Fibroblast of skin of right biceps (primary cell): Measurements from ENCODE around the gene CDC14A.

ENCODE experiments used
- DNase-seq: peaks from one replicate; pipeline ENCODE4 v3.0.0-alpha.2; 2013

Gene CDC14A

DNA sequence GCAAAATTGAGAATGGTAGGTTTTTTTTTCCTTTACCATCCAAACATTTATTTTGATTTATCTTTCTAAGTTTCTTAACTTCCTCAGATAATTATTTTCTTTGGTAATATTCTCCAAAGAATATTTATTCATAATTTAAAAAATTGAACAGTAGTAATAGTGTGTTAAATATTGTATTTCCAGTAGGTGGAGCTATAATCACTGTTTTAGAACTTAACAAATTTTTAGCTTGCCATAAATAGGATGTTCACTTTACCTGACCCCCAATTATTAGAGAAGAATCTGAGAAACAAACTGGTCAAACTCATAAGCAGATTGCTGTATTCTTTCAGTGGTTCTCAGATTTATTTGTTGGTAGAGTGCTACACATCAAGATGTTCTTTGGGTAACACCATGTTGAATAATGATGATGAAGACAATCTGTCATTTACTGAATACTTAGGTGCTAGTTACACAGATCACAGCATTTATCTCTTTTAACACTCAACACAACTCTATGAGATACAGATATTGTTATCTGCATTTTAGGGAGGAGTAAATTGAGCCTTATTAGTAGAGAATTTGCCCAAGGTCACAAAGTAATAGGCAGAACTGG is 103.3 kb downstream of the CDC14A start:
- DNase-seq, result no peak

GRCh38 chr1:100456880-100457279 is 104.6 kb downstream of the CDC14A start:
- DNase-seq, result peak; percentile 17

- no peak for DNase-seq
Observed at GRCh38 chr1:100457683-100458082, 105.4 kb downstream of the CDC14A start.

DNA sequence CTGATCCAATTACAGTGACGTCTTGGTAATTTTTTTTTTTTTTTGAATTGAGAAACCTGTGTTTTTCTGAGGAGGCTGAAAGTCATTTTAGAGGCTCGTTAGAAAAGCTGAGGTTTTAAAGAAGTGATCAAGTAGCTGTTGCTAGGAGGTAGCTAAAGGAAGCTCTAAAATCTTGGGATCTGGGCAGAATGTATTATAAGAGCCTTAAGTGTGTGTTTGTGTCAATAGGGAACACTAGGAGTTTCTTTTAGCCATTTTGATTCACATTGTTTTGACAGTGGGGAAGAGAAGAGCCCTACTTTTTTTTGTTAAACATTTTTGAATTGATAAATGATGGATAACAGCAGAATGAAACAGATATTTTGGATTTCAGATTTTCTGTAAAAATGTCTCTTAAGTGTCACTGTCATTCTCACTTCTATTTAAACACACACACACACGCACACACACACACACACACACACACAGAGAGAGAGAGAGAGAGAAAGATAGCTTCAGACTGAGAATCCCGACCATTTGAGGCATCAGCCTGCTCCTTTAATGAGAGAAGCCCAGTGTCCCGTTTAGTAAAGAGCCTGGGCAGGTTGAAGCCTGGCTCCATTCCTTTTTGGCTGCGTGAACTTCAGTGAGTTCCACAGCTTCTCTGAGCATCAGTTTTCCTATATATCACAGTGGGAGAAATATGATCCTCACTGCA is 106.5 kb downstream of the CDC14A start:
- DNase-seq, result no peak

DNA sequence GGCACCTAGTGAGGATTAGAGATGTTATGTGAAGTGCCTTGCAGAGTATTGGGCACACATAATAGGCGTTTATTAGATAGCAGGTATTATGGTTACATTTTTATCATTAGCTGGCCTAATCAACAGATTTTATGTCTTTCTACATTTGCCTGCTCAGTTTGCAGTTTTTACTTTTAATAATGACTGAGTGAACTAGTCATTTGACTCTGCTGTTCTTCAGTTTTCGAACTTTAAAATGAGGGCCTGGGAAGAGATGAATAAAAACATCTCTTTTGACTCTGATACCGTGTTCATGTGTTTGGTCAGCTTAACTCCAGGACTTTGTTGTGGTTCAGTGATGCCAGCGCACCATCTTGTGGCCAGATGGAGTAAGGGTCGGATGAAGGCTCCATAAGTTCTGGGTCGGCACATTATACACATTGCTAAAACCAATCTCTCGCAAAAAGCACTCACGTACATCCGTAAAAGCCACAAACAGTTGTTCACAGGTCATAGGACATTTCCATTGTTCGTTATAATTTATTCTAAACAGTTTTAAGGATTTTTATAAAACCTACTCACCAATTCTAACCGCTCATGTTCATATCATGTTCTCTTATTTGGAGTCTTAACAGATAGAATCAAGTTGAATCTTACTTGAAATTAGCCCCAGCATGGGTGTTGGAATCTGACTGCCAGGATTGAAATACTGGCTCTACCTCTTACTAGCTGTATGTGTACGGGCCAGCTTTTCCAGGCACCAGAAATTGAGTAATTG is 107.2 kb downstream of the CDC14A start:
- DNase-seq, result peak; percentile 77

GRCh38 chr1:100461222-100461621 is 108.9 kb downstream of the CDC14A start:
- DNase-seq, result no peak

DNA sequence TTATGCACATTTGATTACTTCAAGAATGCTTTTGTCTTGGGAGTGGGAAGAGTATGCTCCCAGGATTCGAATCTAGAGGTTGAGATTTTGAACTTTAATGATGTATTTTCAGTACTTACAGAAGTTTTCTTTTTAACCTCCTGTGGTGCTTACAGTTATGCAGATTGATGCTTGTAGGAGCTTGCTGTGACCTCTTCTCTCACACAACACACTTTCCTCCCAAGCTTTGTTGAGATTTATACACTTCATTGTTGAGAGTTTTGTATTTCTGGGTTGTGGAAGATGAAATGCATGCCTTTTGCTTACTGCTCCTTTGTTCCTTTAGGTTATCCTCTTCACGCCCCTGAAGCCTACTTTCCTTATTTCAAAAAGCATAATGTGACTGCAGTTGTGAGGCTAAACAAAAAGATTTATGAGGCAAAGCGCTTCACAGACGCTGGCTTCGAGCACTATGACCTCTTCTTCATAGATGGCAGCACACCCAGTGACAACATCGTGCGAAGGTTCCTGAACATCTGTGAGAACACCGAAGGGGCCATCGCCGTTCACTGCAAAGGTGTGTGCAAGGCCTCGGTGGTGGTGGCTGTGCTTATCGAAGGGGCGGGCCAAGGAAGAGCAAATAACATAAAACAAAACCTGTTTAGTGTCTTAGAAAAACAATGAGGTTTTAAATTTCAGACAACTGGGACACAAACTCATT is 110.2 kb downstream of the CDC14A start:
- no peak for DNase-seq

- DNase-seq, result peak; percentile 74
Observed at GRCh38 chr1:100463791-100464424, 111.6 kb downstream of the CDC14A start.

- DNase-seq, result no peak
Observed at GRCh38 chr1:100469578-100469977, 117.3 kb downstream of the CDC14A start.

DNA sequence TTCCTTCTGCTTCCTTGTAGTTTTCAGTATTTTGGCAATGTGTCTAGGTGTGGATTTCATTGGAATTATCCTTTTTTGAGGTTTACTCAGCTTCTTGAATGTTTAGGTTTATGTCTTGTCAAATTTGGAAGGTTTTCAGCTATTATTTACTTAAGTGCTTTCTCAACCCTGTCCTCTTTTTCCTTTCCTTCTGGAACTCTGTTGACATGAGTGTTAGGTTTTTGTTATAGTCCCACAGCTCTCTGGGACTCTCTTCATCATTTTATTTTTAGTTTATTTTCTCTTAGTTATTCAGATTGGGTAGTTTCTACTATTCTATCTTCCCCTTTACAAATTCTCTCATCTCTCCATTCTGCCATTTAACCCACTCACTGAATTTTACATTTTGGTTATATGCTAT is 122.5 kb downstream of the CDC14A start:
- no peak for DNase-seq

GRCh38 chr1:100476735-100477290 is 124.5 kb downstream of the CDC14A start:
- DNase-seq, result no peak

- DNase-seq, result no peak
Observed at GRCh38 chr1:100478816-100479215, 126.5 kb downstream of the CDC14A start.

GRCh38 chr1:100479620-100480338 is 127.5 kb downstream of the CDC14A start:
- DNase-seq, result no peak

GRCh38 chr1:100481303-100481702 is 129.0 kb downstream of the CDC14A start:
- no peak for DNase-seq

DNA sequence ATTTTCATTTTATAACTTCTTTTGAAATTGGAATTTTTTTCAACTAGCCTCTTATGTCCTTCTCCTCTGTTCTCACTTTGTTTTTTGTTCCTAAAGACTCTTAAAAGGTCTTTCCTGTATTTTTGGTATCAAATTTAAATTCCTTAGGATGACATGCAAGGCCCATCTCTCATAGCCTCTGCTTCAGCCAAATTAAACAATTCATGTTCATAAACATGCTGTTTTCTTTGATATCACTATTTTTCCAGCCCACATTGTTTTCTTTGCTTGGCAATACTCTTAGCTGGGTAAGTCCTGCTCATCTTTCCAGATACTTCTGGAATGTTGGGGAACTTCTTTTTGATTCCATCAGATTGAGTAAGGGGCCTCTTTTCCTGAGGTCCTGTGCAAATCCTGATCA is 129.9 kb downstream of the CDC14A start:
- no peak for DNase-seq

DNA sequence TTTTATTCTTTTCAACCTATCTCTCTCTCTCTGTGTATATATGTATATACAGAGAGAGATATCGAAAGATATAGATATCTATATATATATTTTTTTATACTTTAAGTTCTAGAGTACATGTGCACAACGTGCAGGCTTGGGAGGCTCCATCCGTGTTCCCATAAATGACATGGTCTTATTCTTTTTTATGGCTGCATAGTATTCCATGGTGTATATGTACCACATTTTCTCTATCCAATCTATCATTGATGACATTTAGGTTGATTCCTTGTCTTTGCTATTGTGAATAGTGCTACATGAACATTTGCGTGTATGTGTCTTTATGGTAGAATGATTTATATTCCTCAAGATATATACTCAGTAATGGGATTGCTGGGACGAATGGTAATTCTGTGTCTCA is 130.4 kb downstream of the CDC14A start:
- DNase-seq, result no peak

DNA sequence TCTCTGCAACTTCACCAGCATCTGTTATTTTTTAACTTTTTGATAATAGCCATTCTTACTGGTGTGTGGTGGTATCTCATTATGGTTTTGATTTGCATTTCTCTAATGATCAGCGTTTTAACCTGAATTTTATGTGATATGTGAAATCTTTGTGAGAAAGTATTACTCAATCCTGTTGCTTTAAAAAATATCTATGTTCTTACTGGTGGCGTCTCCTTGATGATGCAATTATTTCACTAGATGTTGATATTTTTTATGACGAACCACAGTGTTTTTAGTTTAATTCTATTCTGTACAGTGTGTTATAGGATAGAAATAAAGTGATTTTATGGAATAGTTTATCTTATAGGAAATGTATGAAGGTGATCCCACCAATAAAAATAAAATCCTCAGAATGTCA is 130.9 kb downstream of the CDC14A start:
- DNase-seq, result no peak

DNA sequence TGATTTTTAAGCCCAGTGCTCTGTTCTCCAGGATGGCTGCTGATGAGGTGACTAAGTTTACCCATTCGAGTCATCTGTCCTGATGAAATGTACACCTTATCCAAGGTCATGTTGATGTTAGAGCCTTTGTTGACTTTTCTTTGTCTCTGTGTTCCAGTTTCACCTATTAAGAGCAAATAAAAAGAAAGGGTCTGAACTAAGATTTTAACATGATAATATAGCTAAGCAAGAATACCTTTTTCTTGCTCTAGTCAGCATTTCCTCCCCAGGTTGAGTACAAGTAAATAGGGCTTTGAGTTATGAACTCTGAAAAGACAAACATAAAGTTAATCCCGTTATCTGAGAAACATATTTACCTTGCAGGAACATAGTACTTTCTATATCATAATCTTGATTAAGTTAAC is 133.6 kb downstream of the CDC14A start:
- no peak for DNase-seq

- peak; percentile 15 for DNase-seq
Observed at GRCh38 chr1:100494393-100495084, 142.2 kb downstream of the CDC14A start.

DNA sequence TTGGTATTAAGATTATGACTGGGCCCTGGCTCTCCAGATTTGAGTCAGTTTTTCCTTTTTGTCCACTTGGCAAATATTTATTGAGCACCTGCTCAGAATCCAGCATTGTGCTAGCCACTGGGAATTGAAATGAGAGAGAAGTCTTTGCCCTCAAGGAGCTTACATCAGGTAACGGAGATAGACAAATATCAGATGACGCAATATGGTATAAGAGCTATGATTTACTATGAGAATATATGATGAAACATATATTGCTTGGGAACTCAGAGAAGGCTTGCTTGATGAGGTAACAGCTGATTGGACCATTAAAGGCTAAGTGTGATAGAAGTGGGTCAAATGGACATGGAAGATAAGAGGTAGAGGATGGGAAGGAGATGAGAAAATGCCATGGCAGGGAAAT is 144.6 kb downstream of the CDC14A start:
- no peak for DNase-seq

DNA sequence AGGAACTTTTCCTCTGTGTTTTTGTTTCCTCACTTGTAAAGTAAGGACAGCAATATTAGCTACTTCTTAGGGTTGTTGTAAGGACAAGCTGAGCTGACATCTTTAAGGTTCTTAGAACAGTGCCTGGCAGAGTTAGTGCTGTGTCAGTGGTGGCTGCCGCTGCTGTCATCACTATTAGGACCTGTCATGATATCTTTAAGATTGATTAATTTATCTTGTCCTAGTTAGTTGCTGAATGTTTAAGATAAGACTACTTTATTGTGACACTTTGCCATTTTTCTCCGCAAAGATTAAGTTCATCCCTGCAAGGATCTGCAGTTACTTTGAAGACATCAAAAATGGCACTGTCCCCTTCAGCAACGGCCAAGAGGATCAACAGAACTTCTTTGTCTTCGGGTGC is 145.5 kb downstream of the CDC14A start:
- DNase-seq, result no peak
